Fibroblast of skin of left biceps (primary cell): ENCODE results near the gene ATP11A.
"Not testable (repeated sequence)": the region's sequence is repeated elsewhere in the genome, so short reads cannot be mapped to it uniquely, and the experiment has no call there.

ENCODE experiments used
- DNase-seq, 2 experiments: peaks; one replicate each; pipeline ENCODE4 v3.0.0-alpha.2; 2013; ENCODE audit warnings: low read depth in 2 of 2

ATP11A gene

GRCh38 chr13:112795277-112795676 lies 105.4 kb downstream of the ATP11A start:
- no peak for DNase-seq

GRCh38 chr13:112796190-112796915 lies 106.5 kb downstream of the ATP11A start:
- DNase-seq = no peak

GRCh38 chr13:112799394-112799793 lies 109.6 kb downstream of the ATP11A start:
- no peak for DNase-seq

- no peak for DNase-seq
These were observed 110.2 kb downstream of the ATP11A start for GRCh38 chr13:112800057-112800456.

GRCh38 chr13:112800807-112801206 lies 111.0 kb downstream of the ATP11A start:
- not testable (repeated sequence) for DNase-seq

GRCh38 chr13:112802802-112803195 lies 113.0 kb downstream of the ATP11A start:
- no peak for DNase-seq

GRCh38 chr13:112803422-112803821 lies 113.6 kb downstream of the ATP11A start:
- no peak for DNase-seq

- no peak for DNase-seq
These were observed 114.5 kb downstream of the ATP11A start for GRCh38 chr13:112804374-112804773.

GRCh38 chr13:112806739-112807652 lies 117.2 kb downstream of the ATP11A start:
- DNase-seq = no peak

GRCh38 chr13:112807653-112808376 lies 118.0 kb downstream of the ATP11A start:
- no peak for DNase-seq

- no peak for DNase-seq
These were observed 118.7 kb downstream of the ATP11A start for GRCh38 chr13:112808377-112809140.

GRCh38 chr13:112809332-112810315 lies 119.8 kb downstream of the ATP11A start:
- no peak for DNase-seq

GRCh38 chr13:112810608-112811007 lies 120.8 kb downstream of the ATP11A start:
- DNase-seq = no peak

- no peak for DNase-seq
These were observed 122.6 kb downstream of the ATP11A start for GRCh38 chr13:112812306-112813055.

GRCh38 chr13:112813552-112813951 lies 123.7 kb downstream of the ATP11A start:
- DNase-seq = no peak

GRCh38 chr13:112814905-112815585 lies 125.2 kb downstream of the ATP11A start:
- no peak for DNase-seq

- DNase-seq = no peak
These were observed 126.0 kb downstream of the ATP11A start for GRCh38 chr13:112815871-112816270.

GRCh38 chr13:112818040-112818697 lies 128.3 kb downstream of the ATP11A start:
- DNase-seq = no peak
